Retinal pigment epithelial cell (primary cell): Measurements from ENCODE around the gene GATA2.

ENCODE experiments used
- DNase-seq: peaks from one replicate; pipeline ENCODE4 v3.0.0-alpha.2; 2010; ENCODE audit warnings: low read depth
- H3K4me3 ChIP-seq: 2 replicates; pipeline ENCODE4 v1.5.1; 2011; ENCODE audit warnings: mild to moderate bottlenecking, low read length, control low read depth, moderate library complexity
- CTCF ChIP-seq: conservative IDR thresholded peaks from 2 replicates; pipeline ENCODE4 v1.5.1; 2011; ENCODE audit warnings: low read depth, low read length, control low read depth, inconsistent platforms

Gene GATA2

GRCh38 chr3:128455786-128456748 is 36.9 kb downstream of the GATA2 start:
- no peak for TF ChIP-seq CTCF
- no peak for DNase-seq
- no peak overlapping the region for H3K4me3 ChIP-seq

- no peak for DNase-seq
- no peak for TF ChIP-seq CTCF
- no peak overlapping the region for H3K4me3 ChIP-seq
Observed at GRCh38 chr3:128455116-128455515, 37.9 kb downstream of the GATA2 start.

- DNase-seq = no peak
- no peak overlapping the region for H3K4me3 ChIP-seq
Observed at GRCh38 chr3:128454310-128454618, 38.7 kb downstream of the GATA2 start.

GRCh38 chr3:128453501-128454309 is 39.3 kb downstream of the GATA2 start:
- no peak overlapping the region for H3K4me3 ChIP-seq
- TF ChIP-seq CTCF = no peak
- no peak for DNase-seq

More at GRCh38 chr3:128454310-128454618, 38.7 kb downstream of the GATA2 start:
- TF ChIP-seq CTCF = no peak

GRCh38 chr3:128452678-128453275 is 40.2 kb downstream of the GATA2 start:
- no peak for DNase-seq
- no peak for TF ChIP-seq CTCF
- H3K4me3 ChIP-seq = no peak overlapping the region

GRCh38 chr3:128452120-128452519 is 40.9 kb downstream of the GATA2 start:
- no peak overlapping the region for H3K4me3 ChIP-seq
- no peak for DNase-seq
- no peak for TF ChIP-seq CTCF
